Measurements from ENCODE around the gene SGCD. TPM values are rescaled to one million over a fixed set of nuclear protein-coding genes. Genes with fewer than 3 reads are reported as not detected.

Gene SGCD
- total RNA-seq, 2 experiments from 2014 or later = not detected

- ChIA-PET POLR2A (no interaction called here), CTCF (no interaction called here)
- Mint-ChIP-seq H3K4me3 (no peak overlapping the region), H3K27ac (no peak overlapping the region), H3K4me1 (ENCODE audit: low read depth) (no peaks in the 10 kb centered on the region), H3K27me3 (peaks cover 3% of the 10 kb centered on the region), H3K36me3 (ENCODE audit: low read depth) (no peaks in the 10 kb centered on the region), H3K9me3 (no peaks in the 10 kb centered on the region)
- DNase-seq = no peak
- intact Hi-C loops (cut with micrococcal nuclease) = no loop called here
- ATAC-seq = no peak
- TF ChIP-seq CTCF (IDR thresholded peaks at IDR 0.05) = no peak
Observed at GRCh38 chr5:156497804-156498208, 170.8 kb downstream of the SGCD start.

GRCh38 chr5:156498226-156498980 lies 171.4 kb downstream of the SGCD start:
- Mint-ChIP-seq H3K4me1 (ENCODE audit: low read depth) (no peaks in the 10 kb centered on the region), H3K36me3 (ENCODE audit: low read depth) (no peaks in the 10 kb centered on the region), H3K27me3 (peaks cover 3% of the 10 kb centered on the region), H3K27ac (no peak overlapping the region), H3K9me3 (no peaks in the 10 kb centered on the region), H3K4me3 (no peak overlapping the region)
- TF ChIP-seq CTCF (IDR thresholded peaks at IDR 0.05) = no peak
- ATAC-seq (no peak), DNase-seq (no peak)
- ChIA-PET CTCF (no interaction called here), POLR2A (no interaction called here)
- intact Hi-C loops (cut with micrococcal nuclease) = no loop called here

DNA sequence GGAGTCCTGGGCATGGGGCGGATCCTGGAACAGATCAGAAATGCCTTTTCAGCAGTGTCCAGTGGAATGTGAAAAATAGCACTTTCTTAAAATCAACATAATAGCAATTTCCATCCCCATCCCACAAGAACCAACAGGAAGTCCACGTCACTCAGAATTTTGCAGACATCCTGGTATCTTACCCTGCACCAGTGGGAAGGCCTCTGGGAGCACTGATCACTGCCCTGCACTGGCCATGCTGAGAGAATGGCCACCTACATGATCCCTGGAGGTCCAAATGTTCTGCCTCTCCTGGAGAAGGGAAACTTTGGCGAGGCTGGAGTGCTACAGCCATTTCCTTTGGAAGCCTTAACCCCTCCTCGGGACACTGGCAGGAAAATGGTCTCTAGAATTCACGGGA lies 173.8 kb downstream of the SGCD start:
- ChIA-PET CTCF (no interaction called here), POLR2A (no interaction called here)
- DNase-seq (no peak), ATAC-seq (no peak)
- no peak for TF ChIP-seq CTCF (IDR thresholded peaks at IDR 0.05)
- no peak overlapping the region for H3K27ac Mint-ChIP-seq
- H3K4me3 Mint-ChIP-seq = no peak overlapping the region
- H3K4me1 Mint-ChIP-seq (ENCODE audit: low read depth) = no peaks in the 10 kb centered on the region
- H3K9me3 Mint-ChIP-seq = no peaks in the 10 kb centered on the region
- H3K27me3 Mint-ChIP-seq = peaks cover 6% of the 10 kb centered on the region
- H3K36me3 Mint-ChIP-seq (ENCODE audit: low read depth) = no peaks in the 10 kb centered on the region
- intact Hi-C loops (cut with micrococcal nuclease) = no loop called here

GRCh38 chr5:156505101-156505500 lies 178.1 kb downstream of the SGCD start:
- Mint-ChIP-seq H3K27me3 (peaks cover 11% of the 10 kb centered on the region), H3K36me3 (ENCODE audit: low read depth) (no peaks in the 10 kb centered on the region), H3K27ac (no peak overlapping the region), H3K9me3 (no peaks in the 10 kb centered on the region), H3K4me1 (ENCODE audit: low read depth) (no peaks in the 10 kb centered on the region), H3K4me3 (no peak overlapping the region)
- ChIA-PET POLR2A (no interaction called here), CTCF (no interaction called here)
- intact Hi-C loops (cut with micrococcal nuclease) = no loop called here
- no peak for DNase-seq
- no peak for ATAC-seq
- no peak for TF ChIP-seq CTCF (IDR thresholded peaks at IDR 0.05)

GRCh38 chr5:156513123-156513815 lies 186.3 kb downstream of the SGCD start:
- DNase-seq = no peak
- POLR2A ChIA-PET = no interaction called here
- no peak overlapping the region for H3K27ac Mint-ChIP-seq
- H3K4me3 Mint-ChIP-seq = no peak overlapping the region
- H3K4me1 Mint-ChIP-seq (ENCODE audit: low read depth) = no peaks in the 10 kb centered on the region
- H3K27me3 Mint-ChIP-seq = peaks cover 13% of the 10 kb centered on the region
- peaks cover 6% of the 10 kb centered on the region for H3K9me3 Mint-ChIP-seq
- no peak for ATAC-seq
- CTCF ChIA-PET = no interaction called here
- peaks cover 3% of the 10 kb centered on the region for H3K36me3 Mint-ChIP-seq (ENCODE audit: low read depth)
- no peak for TF ChIP-seq CTCF (IDR thresholded peaks at IDR 0.05)
- intact Hi-C loops (cut with micrococcal nuclease) = no loop called here

All from activated CD8-positive, alpha-beta T cell treated with anti-CD3 and anti-CD28 coated beads for 36 hours (primary cell).